GM18519 (cell line): Measurements from ENCODE around the gene TOX4.
"Not testable (repeated sequence)": the region's sequence is repeated elsewhere in the genome, so short reads cannot be mapped to it uniquely, and the experiment has no call there.

Source experiments
- ATAC-seq: cut with Tn5 transposase; IDR thresholded peaks from one replicate; pipeline ENCODE4 v1.9.1; 2021; ENCODE audit warnings: mild to moderate bottlenecking, moderate library complexity; ENCODE audit not compliant: unreplicated experiment, low FRiP score

The TOX4 gene

GRCh38 chr14:21476925-21477681 lies at the start of gene TOX4, which contains the start of gene RAB2B:
TOX4 (plus strand) TSS chr14:21477195; CDS start chr14:21477279, 84 bp downstream.
RAB2B (minus strand) TSS chr14:21476959; CDS start chr14:21476872, 87 bp downstream.
- peak; percentile 99 for ATAC-seq

DNA sequence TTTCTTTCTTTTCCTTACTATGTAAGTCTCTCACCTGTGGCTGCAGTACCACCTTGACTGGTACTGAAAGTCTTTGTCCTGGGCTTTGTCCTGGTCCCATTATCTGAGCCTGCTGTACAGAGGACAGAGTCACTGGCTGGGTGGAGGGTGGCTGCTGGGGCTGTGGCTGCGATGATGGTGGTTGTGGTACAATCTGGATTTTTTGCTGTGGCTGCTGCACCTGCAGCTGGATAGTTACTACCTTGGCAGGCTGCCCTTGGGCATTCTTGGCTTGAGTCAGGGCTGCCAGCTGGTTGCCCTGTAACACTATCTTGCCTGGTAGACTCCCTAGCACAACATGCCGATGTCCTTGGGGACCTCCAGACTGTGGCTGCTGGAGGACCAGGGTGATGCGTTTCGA lies 48.1 kb upstream of the TOX4 start:
- no peak for ATAC-seq

DNA sequence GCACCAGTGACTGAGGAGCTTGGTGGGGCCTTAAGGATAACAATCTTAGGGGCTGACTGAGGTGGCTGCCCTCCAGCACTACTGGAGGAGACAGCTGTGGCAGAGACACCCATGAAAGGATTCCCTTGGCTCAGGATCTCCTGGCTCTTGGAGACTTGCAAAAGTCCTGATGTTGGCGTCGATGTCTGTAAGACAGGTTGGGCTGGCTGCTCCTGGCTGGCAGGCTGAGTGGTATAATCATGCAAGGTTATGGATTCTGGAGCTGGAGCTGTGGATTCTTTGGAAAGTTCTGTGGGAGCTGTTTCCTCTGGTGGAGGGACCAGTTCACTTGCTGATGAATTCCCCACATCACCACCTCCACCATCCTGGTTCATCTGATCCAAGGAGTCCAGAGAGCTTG lies 45.9 kb upstream of the TOX4 start:
- no peak for ATAC-seq

GRCh38 chr14:21436567-21437062 lies 40.4 kb upstream of the TOX4 start:
- no peak for ATAC-seq

- peak; percentile 95 for ATAC-seq
Measured at GRCh38 chr14:21437063-21437901, 39.7 kb upstream of the TOX4 start.

- ATAC-seq = no peak
Measured at GRCh38 chr14:21440859-21441258, 36.1 kb upstream of the TOX4 start.

DNA sequence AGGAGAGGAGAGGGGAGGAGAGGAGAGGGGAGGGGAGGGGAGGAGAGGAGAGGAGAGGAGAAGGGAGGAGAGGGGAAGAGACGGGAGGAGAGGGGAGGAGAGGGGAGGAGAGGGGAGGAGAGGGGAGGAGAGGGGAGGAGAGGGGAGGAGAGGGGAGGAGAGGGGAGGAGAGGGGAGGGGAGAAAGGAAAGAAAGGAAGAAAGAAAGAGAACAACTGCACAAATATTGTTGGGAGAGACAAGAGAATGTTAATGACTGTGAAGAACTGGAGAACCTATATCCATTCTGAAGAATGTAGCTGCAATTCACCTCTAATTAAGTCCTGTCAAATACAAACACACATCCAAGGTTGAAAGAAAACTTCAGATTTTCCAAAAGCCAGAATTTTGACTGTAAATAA lies 34.3 kb upstream of the TOX4 start:
- not testable (repeated sequence) for ATAC-seq

DNA sequence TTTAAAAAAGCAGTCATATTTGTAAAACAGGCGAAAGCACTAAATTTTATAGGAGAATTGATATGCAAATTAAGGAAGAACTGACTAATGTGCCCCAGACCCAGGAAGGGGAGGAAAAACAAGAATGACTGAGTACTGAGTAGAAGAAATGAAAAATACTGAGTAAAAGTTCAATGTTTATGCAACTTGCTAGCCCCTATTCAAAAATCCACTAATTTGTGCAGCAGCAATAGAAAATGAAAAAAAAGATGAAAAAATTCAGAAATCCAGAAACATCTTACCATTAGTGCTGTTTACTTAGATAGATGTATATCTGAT lies 27.1 kb upstream of the TOX4 start:
- ATAC-seq = no peak

GRCh38 chr14:21454843-21455544 lies 22.0 kb upstream of the TOX4 start:
- ATAC-seq = no peak

GRCh38 chr14:21455592-21455911 lies 21.4 kb upstream of the TOX4 start:
- ATAC-seq = no peak

DNA sequence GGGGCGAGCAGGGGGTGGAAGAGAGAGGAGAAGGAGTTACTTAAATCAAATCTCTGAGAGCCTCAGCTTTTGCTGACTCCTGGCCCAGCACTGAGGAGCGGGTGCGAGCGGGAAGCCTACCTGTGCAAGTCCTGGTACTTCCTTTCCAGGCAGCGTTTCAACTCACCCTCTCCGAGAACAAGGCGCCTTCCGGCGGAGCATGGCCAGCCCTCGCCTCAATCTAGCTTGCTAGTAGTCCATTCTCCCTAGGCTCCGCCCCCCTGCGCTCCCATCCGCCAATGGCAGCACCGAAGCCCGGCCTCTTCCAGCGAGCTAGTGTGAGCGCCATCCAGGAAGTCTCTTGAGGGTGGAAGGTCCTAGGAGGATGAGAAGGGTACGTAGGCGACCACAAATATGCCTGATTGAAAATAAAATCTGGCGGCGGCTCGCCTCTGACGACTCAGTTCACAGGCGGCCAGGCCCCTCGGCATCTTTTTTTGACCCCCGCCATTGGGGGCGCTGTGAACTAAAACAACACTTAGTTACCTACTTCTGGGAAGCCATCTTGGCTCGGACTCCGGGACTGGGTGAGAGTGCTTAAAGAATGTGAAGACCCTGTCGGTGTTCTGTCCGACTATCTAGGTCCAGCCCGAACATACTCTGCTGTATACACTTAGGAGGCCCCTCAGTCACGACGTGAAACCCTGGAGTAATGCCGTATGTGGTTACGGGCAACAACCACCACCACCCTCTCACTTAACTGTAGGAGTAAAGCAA lies 20.9 kb upstream of the TOX4 start, which contains the start of gene CHD8:
CHD8 (minus strand) TSS at position 212 of the 756 bp plus-strand sequence. CDS start 24,480 bp downstream, outside the sequence.
- ATAC-seq = peak; percentile 96

GRCh38 chr14:21467616-21468015 lies 9.4 kb upstream of the TOX4 start:
- no peak for ATAC-seq

- no peak for ATAC-seq
Measured at GRCh38 chr14:21475767-21476522, 1.1 kb upstream of the TOX4 start.

- peak; percentile 11 for ATAC-seq
Measured at GRCh38 chr14:21476523-21476924, 471 bp upstream of the TOX4 start.

- ATAC-seq = no peak
Measured at GRCh38 chr14:21486640-21487087, 9.7 kb downstream of the TOX4 start.

GRCh38 chr14:21494902-21495762 lies 18.1 kb downstream of the TOX4 start:
- no peak for ATAC-seq

DNA sequence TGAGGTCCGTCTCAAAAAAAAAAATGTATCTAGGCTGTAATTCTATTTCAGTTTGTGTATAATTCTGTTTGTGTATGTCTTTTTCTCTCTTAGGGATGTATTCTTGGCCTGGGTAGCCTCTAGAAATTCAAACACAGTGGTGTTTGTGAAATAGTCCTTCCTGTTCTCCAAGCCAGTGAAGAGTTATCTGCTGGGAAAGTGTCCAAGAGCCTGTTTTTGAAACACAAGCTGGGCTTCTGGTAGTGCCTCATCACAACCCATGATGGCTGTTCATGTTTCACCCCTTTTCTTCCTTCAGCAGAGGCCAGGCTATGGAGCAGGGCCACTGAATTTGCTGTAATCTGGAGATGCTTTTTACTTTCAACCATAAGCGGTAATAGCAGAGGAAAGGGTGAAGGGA lies 19.5 kb downstream of the TOX4 start:
- ATAC-seq = no peak
